DOHH2 (cell line): Measurements from ENCODE around the gene LRR1.
"Not testable (repeated sequence)": the region's sequence is repeated elsewhere in the genome, so short reads cannot be mapped to it uniquely, and the experiment has no call there.

Experiments used
- H3F3A ChIP-seq: fragments of 200-600 bp; sonication (generic), shearing (Covaris generic); 2 replicates; pipeline ENCODE4 v1.6.0; 2016; ENCODE audit warnings: antibody characterized with exemption, mild to moderate bottlenecking; ENCODE audit not compliant: control insufficient read depth, insufficient read depth
- H3K27ac ChIP-seq: fragments of 200-600 bp; sonication (generic); 2 replicates; pipeline ENCODE4 v1.5.1; 2014; ENCODE audit warnings: low read depth, mild to moderate bottlenecking, low read length, moderate library complexity
- H3K27me3 ChIP-seq: fragments of 200-600 bp; sonication (generic); 2 replicates; pipeline ENCODE4 v1.6.1; 2014; ENCODE audit warnings: mild to moderate bottlenecking, low read length, mixed read lengths; ENCODE audit not compliant: control insufficient read depth
- H3K36me3 ChIP-seq: fragments of 200-600 bp; sonication (generic); 2 replicates; pipeline ENCODE4 v1.6.1; 2014; ENCODE audit warnings: mild to moderate bottlenecking, low read length, moderate library complexity, mixed read lengths; ENCODE audit not compliant: control insufficient read depth
- H3K4me1 ChIP-seq: fragments of 200-600 bp; sonication (generic); 2 replicates; pipeline ENCODE4 v1.6.1; 2014; ENCODE audit warnings: mild to moderate bottlenecking, low read length, mixed read lengths; ENCODE audit not compliant: control insufficient read depth
- H3K4me2 ChIP-seq: fragments of 200-600 bp; sonication (generic); 2 replicates; pipeline ENCODE4 v1.6.0; 2014; ENCODE audit warnings: mild to moderate bottlenecking, low read length, moderate library complexity
- H3K4me3 ChIP-seq: fragments of 200-600 bp; sonication (generic); 2 replicates; pipeline ENCODE4 v1.5.1; 2014; ENCODE audit warnings: mild to moderate bottlenecking, low read length, mixed read lengths
- H3K79me2 ChIP-seq: fragments of 200-600 bp; sonication (generic); 2 replicates; pipeline ENCODE4 v1.6.1; 2014; ENCODE audit warnings: mild to moderate bottlenecking, low read length, mixed read lengths; ENCODE audit not compliant: control insufficient read depth
- H3K9me2 ChIP-seq: fragments of 200-600 bp; sonication (generic); replicated peaks from 2 replicates; pipeline ENCODE4 v1.6.1; 2014; ENCODE audit warnings: mild to moderate bottlenecking, low read length, mixed read lengths; ENCODE audit not compliant: control insufficient read depth
- H3K9me3 ChIP-seq: fragments of 200-600 bp; sonication (generic); 2 replicates; pipeline ENCODE4 v1.6.1; 2014; ENCODE audit warnings: antibody characterized with exemption, low read length, mixed read lengths; ENCODE audit not compliant: control insufficient read depth, insufficient read depth
- H4K20me1 ChIP-seq: fragments of 200-600 bp; sonication (generic); 2 replicates; pipeline ENCODE4 v1.6.0; 2014; ENCODE audit warnings: low read depth, mild to moderate bottlenecking, antibody characterized with exemption, low read length, moderate library complexity; ENCODE audit not compliant: control insufficient read depth, insufficient read depth
- EZH2phosphoT487 ChIP-seq: fragments of 200-600 bp; sonication (generic); IDR thresholded peaks from 2 replicates; pipeline ENCODE4 v1.6.1; 2017; ENCODE audit warnings: borderline replicate concordance, mild to moderate bottlenecking, antibody characterized with exemption, low read length, moderate library complexity, mixed read lengths
- TF ChIP-seq, protein P1 (sequence below): fragments of 200-600 bp; sonication (generic); IDR thresholded peaks from one replicate; pipeline ENCODE4 v1.5.1; 2014; ENCODE audit warnings: antibody characterized with exemption, mild to moderate bottlenecking, low read depth, low read length; ENCODE audit not compliant: poor library complexity, severe bottlenecking

LRR1 gene

DNA sequence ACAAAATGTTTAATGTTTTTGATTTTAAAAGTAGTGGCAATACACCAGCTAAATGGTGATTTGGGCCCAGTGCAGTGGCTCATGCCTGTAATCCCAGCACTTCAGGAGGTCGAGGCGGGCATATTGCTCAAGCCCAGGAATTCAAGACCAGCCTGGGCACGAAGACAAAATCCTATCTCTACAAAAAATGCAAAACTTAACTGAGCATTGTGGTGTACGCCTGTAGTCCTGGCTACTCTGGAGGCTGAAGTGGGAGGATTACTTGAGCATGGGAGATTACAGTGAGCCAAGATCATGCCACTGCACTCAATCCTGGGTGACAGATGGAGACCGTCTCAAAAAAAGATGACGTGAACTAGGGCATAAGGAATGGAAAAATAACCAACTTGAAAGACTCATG lies 17.0 kb downstream of the LRR1 start:
- TF ChIP-seq EZH2phosphoT487: no peak
- TF ChIP-seq, protein P1, sequence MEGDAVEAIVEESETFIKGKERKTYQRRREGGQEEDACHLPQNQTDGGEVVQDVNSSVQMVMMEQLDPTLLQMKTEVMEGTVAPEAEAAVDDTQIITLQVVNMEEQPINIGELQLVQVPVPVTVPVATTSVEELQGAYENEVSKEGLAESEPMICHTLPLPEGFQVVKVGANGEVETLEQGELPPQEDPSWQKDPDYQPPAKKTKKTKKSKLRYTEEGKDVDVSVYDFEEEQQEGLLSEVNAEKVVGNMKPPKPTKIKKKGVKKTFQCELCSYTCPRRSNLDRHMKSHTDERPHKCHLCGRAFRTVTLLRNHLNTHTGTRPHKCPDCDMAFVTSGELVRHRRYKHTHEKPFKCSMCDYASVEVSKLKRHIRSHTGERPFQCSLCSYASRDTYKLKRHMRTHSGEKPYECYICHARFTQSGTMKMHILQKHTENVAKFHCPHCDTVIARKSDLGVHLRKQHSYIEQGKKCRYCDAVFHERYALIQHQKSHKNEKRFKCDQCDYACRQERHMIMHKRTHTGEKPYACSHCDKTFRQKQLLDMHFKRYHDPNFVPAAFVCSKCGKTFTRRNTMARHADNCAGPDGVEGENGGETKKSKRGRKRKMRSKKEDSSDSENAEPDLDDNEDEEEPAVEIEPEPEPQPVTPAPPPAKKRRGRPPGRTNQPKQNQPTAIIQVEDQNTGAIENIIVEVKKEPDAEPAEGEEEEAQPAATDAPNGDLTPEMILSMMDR: no peak
- Histone ChIP-seq H3K4me2 (no peak overlapping the region), H3K4me3 (no peak overlapping the region), H3K9me2 (no peaks in the 10 kb centered on the region), H3K79me2 (peaks cover 84% of the 10 kb centered on the region), H3F3A (peaks cover 44% of the 10 kb centered on the region), H3K9me3 (no peaks in the 10 kb centered on the region), H3K27me3 (no peaks in the 10 kb centered on the region), H3K36me3 (peaks cover 80% of the 10 kb centered on the region), H4K20me1 (peaks cover 9% of the 10 kb centered on the region; the same call in 1 of the 2 replicates), H3K27ac (no peak overlapping the region), H3K4me1 (peaks cover 32% of the 10 kb centered on the region)

DNA sequence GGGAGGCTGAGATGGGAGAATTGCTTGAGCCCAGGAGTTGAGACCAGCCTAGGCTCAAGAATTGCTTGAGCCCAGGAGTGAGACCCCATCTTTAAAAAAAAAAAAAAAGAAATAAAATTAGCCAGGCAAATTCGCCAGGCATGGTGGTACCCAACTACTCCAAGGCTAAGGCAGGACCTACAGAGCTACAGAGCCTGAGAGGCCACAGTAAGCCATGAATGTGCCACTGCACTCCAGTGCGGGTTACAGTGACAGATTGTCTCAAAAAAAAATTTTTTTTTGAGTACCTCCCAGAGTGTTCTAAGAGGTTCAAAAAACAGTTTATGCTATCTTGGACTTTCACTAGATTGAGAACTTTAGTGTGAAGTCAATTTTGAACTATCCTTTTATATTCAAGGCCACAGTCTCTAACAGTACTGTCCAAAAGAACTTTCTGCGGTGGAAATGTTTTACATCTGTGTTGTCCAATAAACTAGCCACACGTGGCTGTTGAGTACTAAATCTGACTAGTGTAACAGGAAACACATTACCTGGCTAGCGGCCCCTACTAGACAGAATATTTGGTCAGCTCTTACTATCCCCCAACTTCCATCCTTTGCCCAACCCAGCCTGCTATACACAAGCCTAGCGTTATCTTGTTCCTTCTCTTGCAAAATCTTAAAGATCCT lies 19.2 kb downstream of the LRR1 start:
- Histone ChIP-seq H3K27me3 (no peaks in the 10 kb centered on the region), H3K4me1 (peaks cover 28% of the 10 kb centered on the region), H3K9me3 (no peaks in the 10 kb centered on the region), H3K36me3 (peaks cover 82% of the 10 kb centered on the region), H3K9me2 (no peaks in the 10 kb centered on the region), H3K27ac (0 out of 2 replicates have a peak overlapping the region, but pooled peaks have one; percentile 1), H3K79me2 (peaks cover 85% of the 10 kb centered on the region), H3F3A (peaks cover 37% of the 10 kb centered on the region), H4K20me1 (peaks cover 25% of the 10 kb centered on the region; the same call in 1 of the 2 replicates), H3K4me3 (no peak overlapping the region; the same call in 1 of the 2 replicates), H3K4me2 (peak overlapping the region; percentile 85)
- no peak for TF ChIP-seq EZH2phosphoT487
- TF ChIP-seq, protein P1: no peak

DNA sequence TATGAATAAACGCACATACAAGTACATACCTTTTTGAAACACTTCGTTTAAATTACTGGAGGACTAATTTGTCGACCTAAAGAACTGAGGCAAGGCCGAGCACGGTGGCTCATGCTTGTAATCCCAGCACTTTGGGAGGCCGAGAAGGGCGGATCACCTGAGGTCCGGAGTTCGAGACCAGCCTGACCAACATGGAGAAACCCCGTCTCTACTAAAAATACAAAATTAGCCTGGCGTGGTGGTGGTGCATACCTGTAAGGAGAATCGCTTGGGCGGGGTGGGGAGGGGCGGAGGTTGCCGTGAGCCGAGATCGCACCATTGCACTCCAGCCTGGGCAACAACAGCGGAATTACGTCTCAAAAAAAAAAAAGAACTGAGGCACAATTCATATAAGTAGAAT lies 20.5 kb downstream of the LRR1 start:
- peaks cover 90% of the 10 kb centered on the region for H3K79me2 ChIP-seq
- H3K36me3 ChIP-seq: peaks cover 88% of the 10 kb centered on the region
- H3K4me1 ChIP-seq: peaks cover 41% of the 10 kb centered on the region
- H3K9me2 ChIP-seq, H3K27me3 ChIP-seq, H3K27ac ChIP-seq, H3K9me3 ChIP-seq: not testable (repeated sequence)
- peaks cover 30% of the 10 kb centered on the region; the same call in 1 of the 2 replicates for H4K20me1 ChIP-seq
- H3K4me3 ChIP-seq: peak overlapping the region; percentile 94
- peak overlapping the region; percentile 85 for H3K4me2 ChIP-seq
- H3F3A ChIP-seq: peaks cover 39% of the 10 kb centered on the region

DNA sequence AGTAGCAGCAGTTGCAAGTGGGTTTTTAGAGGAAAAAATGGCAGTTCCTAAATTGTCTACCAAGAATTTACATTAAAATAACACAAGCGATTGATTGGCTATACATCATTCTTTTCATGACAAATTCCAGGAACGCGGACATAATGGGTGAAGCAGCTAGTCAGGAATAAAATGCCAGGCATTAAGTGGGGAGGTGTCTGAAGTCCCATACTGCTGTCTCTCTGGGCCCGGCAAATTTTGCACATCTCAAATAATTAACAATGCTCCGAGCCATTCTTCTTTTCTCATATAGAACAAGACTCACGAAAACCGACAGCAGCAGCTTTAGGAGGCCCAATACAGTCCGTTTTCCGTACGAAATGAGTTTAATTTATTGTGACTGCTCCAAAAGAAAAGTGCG lies 21.0 kb downstream of the LRR1 start:
- H3F3A ChIP-seq: peaks cover 36% of the 10 kb centered on the region
- TF ChIP-seq, protein P1: no peak
- TF ChIP-seq EZH2phosphoT487: no peak

More for the DNA sequence above, 21.0 kb downstream of the LRR1 start:
- H3K4me2 ChIP-seq: peak overlapping the region; percentile 85
- H3K36me3 ChIP-seq: peaks cover 88% of the 10 kb centered on the region
- H3K4me1 ChIP-seq: peaks cover 45% of the 10 kb centered on the region
- H3K27ac ChIP-seq: peak overlapping the region; percentile 86
- no peaks in the 10 kb centered on the region for H3K27me3 ChIP-seq
- H3K4me3 ChIP-seq: peak overlapping the region; percentile 94
- H3K9me2 ChIP-seq: no peaks in the 10 kb centered on the region
- H3K79me2 ChIP-seq: peaks cover 90% of the 10 kb centered on the region
- H4K20me1 ChIP-seq: peaks cover 30% of the 10 kb centered on the region; the same call in 1 of the 2 replicates
- H3K9me3 ChIP-seq: no peaks in the 10 kb centered on the region
